Measurements from ENCODE around the gene CIAO3.

DNA sequence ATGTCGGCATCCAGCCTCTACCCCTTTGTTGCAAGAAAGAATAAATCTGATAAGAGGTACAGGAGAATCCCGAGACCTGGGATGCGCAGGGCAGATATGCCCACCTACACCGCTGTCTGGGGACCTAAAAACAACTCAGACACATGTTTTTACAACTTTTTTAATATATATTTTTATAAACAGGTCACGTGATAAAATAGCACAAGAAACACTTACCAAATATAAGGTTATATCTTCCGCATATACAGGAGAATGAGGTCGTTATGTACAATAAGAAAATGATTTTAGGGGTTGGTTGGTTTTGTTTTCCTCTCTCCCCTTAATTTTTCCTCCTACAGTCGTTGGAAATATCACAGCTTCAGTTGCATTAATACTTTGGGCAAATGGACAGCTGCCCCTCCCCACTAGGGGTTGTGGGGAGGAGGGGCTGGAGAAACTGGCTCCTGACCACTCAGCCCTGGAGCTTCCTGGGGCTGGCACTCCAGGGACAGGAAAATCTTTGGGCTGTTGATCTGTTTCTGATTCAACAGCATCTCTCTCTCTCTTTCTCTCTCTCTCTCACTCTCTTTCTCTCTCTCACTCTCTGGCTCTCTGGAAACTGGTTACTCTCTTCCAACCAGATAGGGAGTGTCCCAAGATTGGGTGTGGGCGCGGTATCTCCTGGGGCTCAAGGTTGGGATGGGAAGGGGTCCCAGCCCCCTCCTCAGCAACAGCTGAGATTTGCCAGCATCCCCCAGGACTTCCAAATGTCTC is 48.3 kb downstream of the CIAO3 start:
- TF ChIP-seq YY1 (IDR thresholded peaks at IDR 0.05; ENCODE audit: extremely low read depth, insufficient replicate concordance, low read depth, low read length): no peak
- TF ChIP-seq CTCF (IDR thresholded peaks at IDR 0.05 in 2 of 3, conservative IDR thresholded peaks at IDR 0.05 in 1 of 3; ENCODE audit: borderline replicate concordance in 1 of 3, insufficient read depth in 1 of 3, low read depth in 2 of 3, low read length in 2 of 3): no peak
- no peak for TF ChIP-seq POLR2A (IDR thresholded peaks at IDR 0.05; ENCODE audit: borderline replicate concordance, extremely low read depth, insufficient read depth, insufficient read length)
- TF ChIP-seq TCF7L2 (IDR thresholded peaks at IDR 0.05; ENCODE audit: borderline replicate concordance, extremely low read depth, insufficient read depth, insufficient read length): no peak
- no peak; the same call in 1 of the 2 replicates for TF ChIP-seq POLR2AphosphoS5 (IDR thresholded peaks at IDR 0.05; ENCODE audit: low read depth, low read length)
- TF ChIP-seq REST (IDR thresholded peaks at IDR 0.05; ENCODE audit: low read depth): no peak
- TF ChIP-seq, protein P1, sequence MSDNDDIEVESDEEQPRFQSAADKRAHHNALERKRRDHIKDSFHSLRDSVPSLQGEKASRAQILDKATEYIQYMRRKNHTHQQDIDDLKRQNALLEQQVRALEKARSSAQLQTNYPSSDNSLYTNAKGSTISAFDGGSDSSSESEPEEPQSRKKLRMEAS (IDR thresholded peaks at IDR 0.05): no peak
